ENCODE measurements around the gene E2F4. TPM values are rescaled to one million over a fixed set of nuclear protein-coding genes. Genes with fewer than 3 reads are reported as not detected.

The E2F4 gene
- total and polyA plus RNA-seq, 2 donors (not counting 1 experiment from before 2014, with no cell fraction given) = 106 to 188 TPM

DNA sequence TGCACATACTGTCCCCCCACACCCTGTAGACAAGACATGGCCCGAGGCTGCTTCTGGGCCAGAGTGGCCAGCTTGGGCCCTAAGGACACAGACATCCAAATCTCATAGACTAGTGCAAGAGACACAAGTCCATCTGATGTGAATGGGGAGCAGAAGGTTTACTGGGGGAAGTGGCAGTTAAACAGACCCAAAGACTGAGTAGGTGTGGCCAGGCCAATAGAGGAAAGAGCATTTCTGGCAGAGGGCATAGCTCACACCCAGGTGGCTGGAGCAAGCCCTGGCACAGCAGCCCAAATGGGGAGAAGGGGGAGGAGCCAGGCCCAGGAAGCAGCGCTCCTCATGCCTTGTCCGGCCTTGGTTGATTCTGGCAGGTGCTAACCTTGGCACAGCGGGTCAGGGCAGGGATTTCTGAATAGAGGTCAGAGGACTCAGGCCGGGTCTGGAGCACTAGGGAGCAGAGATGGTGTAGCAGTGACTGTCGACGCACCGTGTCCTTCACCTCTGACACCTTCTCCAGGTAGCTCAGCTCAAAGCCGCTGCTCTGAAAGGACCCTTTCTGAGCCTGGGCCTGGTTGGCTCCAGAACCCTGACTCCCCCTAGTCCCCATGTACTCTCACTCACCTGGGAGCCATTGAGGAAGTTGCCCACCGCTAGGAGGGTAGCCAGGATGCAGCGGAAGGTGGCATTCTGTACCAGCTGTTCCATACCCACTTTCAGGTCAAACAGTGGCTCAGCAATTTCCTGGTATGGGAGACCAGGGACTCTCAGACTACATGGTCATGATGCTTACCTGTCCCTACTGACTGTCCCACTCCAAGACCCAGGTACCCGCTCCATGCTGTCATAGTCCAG is 39.1 kb downstream of the E2F4 start:
- Histone ChIP-seq H3K4me3 (ENCODE audit: control extremely low read depth in 1 of 5, extremely low read depth in 1 of 5, insufficient read depth in 1 of 5, low read depth in 2 of 5, low read length in 4 of 5) (no peak overlapping the region), H3K27me3 (replicated peaks in 1 of 4; ENCODE audit: control extremely low read depth in 1 of 4, control insufficient read depth in 3 of 4, insufficient read depth in 4 of 4, low read length in 3 of 4) (no peaks in the 10 kb centered on the region), H2AFZ (ENCODE audit: insufficient read depth, low read depth, low read length, poor library complexity, severe bottlenecking) (no peak overlapping the region), H4K20me1 (ENCODE audit: control insufficient read depth, insufficient read depth, low read length, poor library complexity, severe bottlenecking) (peaks cover 19% of the 10 kb centered on the region), H3K9ac (ENCODE audit: low read length) (no peak overlapping the region), H3K9me3 (ENCODE audit: control extremely low read depth in 1 of 3, control insufficient read depth in 2 of 3, insufficient read depth in 1 of 3, low read length in 2 of 3) (no peaks in the 10 kb centered on the region), H3K27ac (ENCODE audit: low read length in 2 of 2) (no peak overlapping the region), H3K4me1 (ENCODE audit: control insufficient read depth in 2 of 2, insufficient read depth in 2 of 2, low read length in 2 of 2) (peaks cover 13 to 18% of the 10 kb centered on the region in 2 donors), H3K36me3 (replicated peaks in 1 of 2; ENCODE audit: control extremely low read depth in 1 of 2, control insufficient read depth in 1 of 2, extremely low read depth in 1 of 2, insufficient read depth in 2 of 2, low read length in 1 of 2) (peaks cover 0 to 45% of the 10 kb centered on the region in 2 experiments), H3K4me2 (replicated peaks; ENCODE audit: low read depth, low read length, poor library complexity, severe bottlenecking) (no peak overlapping the region), H3K79me2 (ENCODE audit: control insufficient read depth, insufficient read depth, low read length) (peaks cover 21% of the 10 kb centered on the region)
- POLR2A ChIA-PET = no interaction called here
- H3K27me3 Mint-ChIP-seq = no peaks in the 10 kb centered on the region
- intact Hi-C loops (cut with micrococcal nuclease) = no loop called here
- H3K4me3 Mint-ChIP-seq = no peak overlapping the region
- peak overlapping the region; percentile 20 for H3K27ac Mint-ChIP-seq
- ATAC-seq (ENCODE audit: low read depth) (no peak), DNase-seq (no peak)
- peaks cover 21% of the 10 kb centered on the region for H3K4me1 Mint-ChIP-seq
- no peak for TF ChIP-seq EZH2 (IDR thresholded peaks at IDR 0.05; ENCODE audit: borderline replicate concordance, insufficient read depth, low read depth, low read length, poor library complexity, severe bottlenecking)
- TF ChIP-seq, protein P1, sequence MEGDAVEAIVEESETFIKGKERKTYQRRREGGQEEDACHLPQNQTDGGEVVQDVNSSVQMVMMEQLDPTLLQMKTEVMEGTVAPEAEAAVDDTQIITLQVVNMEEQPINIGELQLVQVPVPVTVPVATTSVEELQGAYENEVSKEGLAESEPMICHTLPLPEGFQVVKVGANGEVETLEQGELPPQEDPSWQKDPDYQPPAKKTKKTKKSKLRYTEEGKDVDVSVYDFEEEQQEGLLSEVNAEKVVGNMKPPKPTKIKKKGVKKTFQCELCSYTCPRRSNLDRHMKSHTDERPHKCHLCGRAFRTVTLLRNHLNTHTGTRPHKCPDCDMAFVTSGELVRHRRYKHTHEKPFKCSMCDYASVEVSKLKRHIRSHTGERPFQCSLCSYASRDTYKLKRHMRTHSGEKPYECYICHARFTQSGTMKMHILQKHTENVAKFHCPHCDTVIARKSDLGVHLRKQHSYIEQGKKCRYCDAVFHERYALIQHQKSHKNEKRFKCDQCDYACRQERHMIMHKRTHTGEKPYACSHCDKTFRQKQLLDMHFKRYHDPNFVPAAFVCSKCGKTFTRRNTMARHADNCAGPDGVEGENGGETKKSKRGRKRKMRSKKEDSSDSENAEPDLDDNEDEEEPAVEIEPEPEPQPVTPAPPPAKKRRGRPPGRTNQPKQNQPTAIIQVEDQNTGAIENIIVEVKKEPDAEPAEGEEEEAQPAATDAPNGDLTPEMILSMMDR (IDR thresholded peaks at IDR 0.05) = no peak
- CTCF ChIA-PET = interaction anchor here (2.5 kb wide), 1 partner anchor 14 kb away, joined by 9 read pairs; no protein-coding TSS in a partner anchor
- WGBS (ENCODE audit: insufficient coverage) = 88% methylated on average over 11 of the region's 12 CpGs
- no peaks in the 10 kb centered on the region for H3K9me3 Mint-ChIP-seq (ENCODE audit: insufficient read depth)

DNA sequence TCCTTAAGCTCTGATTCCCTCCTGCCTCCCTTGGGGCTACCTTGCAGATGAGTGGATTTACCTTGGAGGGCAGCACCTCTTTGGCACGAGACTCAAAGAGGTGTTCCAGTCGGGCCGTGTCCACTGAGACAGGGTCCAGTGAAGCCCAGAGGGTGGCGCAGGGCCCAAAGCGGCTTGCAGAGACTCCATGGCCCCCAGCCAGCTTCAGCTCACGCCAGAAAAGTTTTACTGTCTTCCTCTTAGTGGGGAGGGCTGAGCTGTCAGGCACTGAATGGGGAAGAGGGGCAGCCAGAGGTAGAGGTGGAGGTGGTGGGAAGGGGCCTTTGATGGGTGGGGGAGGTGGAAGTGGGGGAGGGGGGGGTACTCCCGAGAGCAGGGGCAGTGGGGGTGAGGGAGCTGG is 41.6 kb downstream of the E2F4 start:
- intact Hi-C loops (cut with micrococcal nuclease) = no loop called here
- no peak overlapping the region for H3K4me3 Mint-ChIP-seq
- Histone ChIP-seq H3K36me3 (replicated peaks in 1 of 2; ENCODE audit: control extremely low read depth in 1 of 2, control insufficient read depth in 1 of 2, extremely low read depth in 1 of 2, insufficient read depth in 2 of 2, low read length in 1 of 2) (peaks cover 0 to 62% of the 10 kb centered on the region in 2 experiments), H4K20me1 (ENCODE audit: control insufficient read depth, insufficient read depth, low read length, poor library complexity, severe bottlenecking) (peaks cover 5% of the 10 kb centered on the region), H3K4me3 (ENCODE audit: control extremely low read depth in 1 of 5, extremely low read depth in 1 of 5, insufficient read depth in 1 of 5, low read depth in 2 of 5, low read length in 4 of 5) (no peak overlapping the region), H3K9me3 (ENCODE audit: control extremely low read depth in 1 of 3, control insufficient read depth in 2 of 3, insufficient read depth in 1 of 3, low read length in 2 of 3) (no peaks in the 10 kb centered on the region), H3K4me1 (ENCODE audit: control insufficient read depth in 2 of 2, insufficient read depth in 2 of 2, low read length in 2 of 2) (no peaks in the 10 kb centered on the region), H3K4me2 (replicated peaks; ENCODE audit: low read depth, low read length, poor library complexity, severe bottlenecking) (no peak overlapping the region), H3K27me3 (replicated peaks in 1 of 4; ENCODE audit: control extremely low read depth in 1 of 4, control insufficient read depth in 3 of 4, insufficient read depth in 4 of 4, low read length in 3 of 4) (no peaks in the 10 kb centered on the region), H3K79me2 (ENCODE audit: control insufficient read depth, insufficient read depth, low read length) (peaks cover 6% of the 10 kb centered on the region), H3K9ac (ENCODE audit: low read length) (no peak overlapping the region), H3K27ac (ENCODE audit: low read length in 2 of 2) (no peak overlapping the region), H2AFZ (ENCODE audit: insufficient read depth, low read depth, low read length, poor library complexity, severe bottlenecking) (no peak overlapping the region)
- H3K9me3 Mint-ChIP-seq (ENCODE audit: insufficient read depth) = no peaks in the 10 kb centered on the region
- 92% methylated on average over 6 of the region's 7 CpGs for WGBS (ENCODE audit: insufficient coverage)
- ChIA-PET POLR2A (interaction anchor here (0.7 kb wide), 1 partner anchor 295 kb away, joined by 3 read pairs; the partner anchor contains the start of gene RIPOR1), CTCF (interaction anchor here (1.4 to 1.5 kb wide), 2 partner anchors 12 to 78 kb away, joined by 3 to 4 read pairs; no protein-coding TSS in a partner anchor)
- H3K27me3 Mint-ChIP-seq = no peaks in the 10 kb centered on the region
- H3K4me1 Mint-ChIP-seq = no peaks in the 10 kb centered on the region
- no peak for DNase-seq
- no peak for TF ChIP-seq EZH2 (IDR thresholded peaks at IDR 0.05; ENCODE audit: borderline replicate concordance, insufficient read depth, low read depth, low read length, poor library complexity, severe bottlenecking)
- TF ChIP-seq, protein P1 (IDR thresholded peaks at IDR 0.05) = no peak
- H3K27ac Mint-ChIP-seq = no peak overlapping the region
- ATAC-seq (ENCODE audit: low read depth) = no peak
